NOMO-1 treated with DMSO at 0.1 percent for 48 hours (cell line): Measurements from ENCODE around the gene TACR2.

Experiments used
- DNase-seq: peaks from one replicate; lab custom pipeline; 2025; ENCODE audit not compliant: unreplicated experiment; lab: John Stamatoyannopoulos, UW

Gene TACR2

GRCh38 chr10:69377191-69377590, 39.5 kb downstream of the TACR2 start:
- no peak for DNase-seq

- DNase-seq: no peak
Observed at GRCh38 chr10:69376662-69377061, 40.1 kb downstream of the TACR2 start.

GRCh38 chr10:69375307-69376151, 41.2 kb downstream of the TACR2 start:
- no peak for DNase-seq

GRCh38 chr10:69374931-69375306, 41.8 kb downstream of the TACR2 start:
- DNase-seq: no peak

GRCh38 chr10:69374242-69374641, 42.5 kb downstream of the TACR2 start:
- DNase-seq: no peak

GRCh38 chr10:69372126-69372980, 44.4 kb downstream of the TACR2 start:
- no peak for DNase-seq

GRCh38 chr10:69367469-69367868, 49.2 kb downstream of the TACR2 start:
- no peak for DNase-seq

- DNase-seq: no peak
Observed at GRCh38 chr10:69366738-69367137, 50.0 kb downstream of the TACR2 start.

GRCh38 chr10:69364232-69364940, 52.3 kb downstream of the TACR2 start:
- DNase-seq: no peak

- no peak for DNase-seq
Observed at GRCh38 chr10:69363666-69364065, 53.1 kb downstream of the TACR2 start.

GRCh38 chr10:69362471-69362954, 54.2 kb downstream of the TACR2 start:
- DNase-seq: no peak

- no peak for DNase-seq
Observed at GRCh38 chr10:69361303-69361614, 55.5 kb downstream of the TACR2 start.

- DNase-seq: no peak
Observed at GRCh38 chr10:69360485-69361302, 56.0 kb downstream of the TACR2 start.

- DNase-seq: no peak
Observed at GRCh38 chr10:69359594-69359993, 57.1 kb downstream of the TACR2 start.

GRCh38 chr10:69359148-69359547, 57.6 kb downstream of the TACR2 start:
- peak; percentile 85 for DNase-seq

GRCh38 chr10:69358148-69358795, 58.4 kb downstream of the TACR2 start:
- DNase-seq: no peak

GRCh38 chr10:69356187-69356586, 60.5 kb downstream of the TACR2 start:
- no peak for DNase-seq

GRCh38 chr10:69353977-69354635, 62.6 kb downstream of the TACR2 start:
- DNase-seq: no peak
